ENCODE data around the gene SCN5A.

GRCh38 chr3:38595393-38595792 is 54.1 kb downstream of the SCN5A start:
- TF ChIP-seq EZH2 (IDR thresholded peaks at IDR 0.05; ENCODE audit: insufficient read depth, poor library complexity, severe bottlenecking) (no peak), EZH2phosphoT487 (IDR thresholded peaks at IDR 0.05; ENCODE audit: insufficient read depth, low read depth) (no peak)

Data from GM23248 (cell line).